K562 (cell line): ENCODE results near the gene PCDHA5. TPM values are rescaled to one million over a fixed set of nuclear protein-coding genes. Genes with fewer than 3 reads are reported as not detected.

Experiments used
- ATAC-seq: fragments of 200-7000 bp; cut with Tn5 transposase; 3 replicates; pipeline ENCODE4 v1.9.1; 2020; ENCODE audit warnings: moderate library complexity
- BruUV-seq: library from RNA; stranded (reverse); fragments of 400-500 nt; replicated peaks from 2 replicates; lab custom pipeline; 2021; lab: Mats Ljungman, UMichigan
- CTCF ChIA-PET: fragments of 300-600 bp; formaldehyde crosslinking; extraction: SDS; loops from one replicate; lab custom pipeline; 2021; ENCODE audit warnings: low intra/inter-chr PET ratio; lab: Yijun Ruan, JAX
- POLR2A ChIA-PET: fragments of 300-600, 350-650 bp; sonication (Branson Sonifier 250); formaldehyde crosslinking; extraction: SDS; loops from one replicate; lab custom pipeline; 2021; ENCODE audit warnings: antibody characterized with exemption, inconsistent platforms; lab: Yijun Ruan, JAX
- DNase-seq, 4 experiments: peaks; one replicate each; pipeline versions ENCODE4 v3.0.0 to v3.0.0-alpha.2; 2011 to 2018; ENCODE audit warnings: low spot score in 3 of 4, mixed read lengths in 3 of 4; ENCODE audit errors: extremely low read depth in 1 of 4
- FAIRE-seq: peaks from 2 replicates; lab custom pipeline; 2011; peaks lifted over from hg19 to GRCh38; lab: Jason Lieb, UNC
- H2AFZ ChIP-seq: 2 replicates; pipeline ENCODE4 v1.6.0; 2011; ENCODE audit warnings: low read depth, low read length, control low read depth, inconsistent platforms
- H3K27ac ChIP-seq: fragments of 200-600 bp; 3 replicates; pipeline ENCODE4 v1.8.0; 2011; ENCODE audit warnings: low read depth, mild to moderate bottlenecking, control low read depth, inconsistent platforms, low read length, moderate library complexity, mixed read lengths; ENCODE audit errors: extremely low read depth
- H3K27me3 ChIP-seq, 2 experiments: fragments of 300-600 bp in 1 of 2; 2 replicates in 1 of 2; 3 replicates in 1 of 2; pipeline versions ENCODE4 v1.6.0 to v1.8.0; 2011; ENCODE audit warnings: inconsistent platforms in 2 of 2, low read length in 2 of 2, mild to moderate bottlenecking in 1 of 2, mixed read lengths in 1 of 2, moderate library complexity in 1 of 2; ENCODE audit not compliant: control insufficient read depth in 2 of 2, insufficient read depth in 2 of 2
- H3K36me3 ChIP-seq: fragments of 300-600 bp; 3 replicates; pipeline ENCODE4 v1.8.0; 2011; ENCODE audit warnings: mild to moderate bottlenecking, low read length, inconsistent platforms; ENCODE audit not compliant: control insufficient read depth, insufficient read depth
- H3K4me1 ChIP-seq, 2 experiments: fragments of 200-600 bp in 1 of 2; replicated peaks in 1 of 2; 2 replicates in 1 of 2; 3 replicates in 1 of 2; pipeline versions ENCODE4 v1.5.1 to v1.8.0; 2011; ENCODE audit warnings: inconsistent platforms in 2 of 2, low read length in 2 of 2, mild to moderate bottlenecking in 1 of 2, mixed read lengths in 1 of 2, moderate library complexity in 1 of 2; ENCODE audit not compliant: control insufficient read depth in 2 of 2, insufficient read depth in 2 of 2
- H3K4me2 ChIP-seq: 2 replicates; pipeline ENCODE4 v1.6.1; 2011; ENCODE audit warnings: low read length, control low read depth, inconsistent platforms, mixed read lengths; ENCODE audit not compliant: insufficient read depth
- H3K4me3 ChIP-seq: fragments of 200-600 bp; sonication (generic), shearing (Covaris generic); 2 replicates; pipeline ENCODE4 v1.5.1; 2016; ENCODE audit warnings: control low read depth, inconsistent platforms
- H3K79me2 ChIP-seq: fragments of 200-600 bp; 3 replicates; pipeline ENCODE4 v1.8.0; 2011; ENCODE audit warnings: low read length, inconsistent platforms; ENCODE audit not compliant: control insufficient read depth, insufficient read depth
- H3K9ac ChIP-seq, 2 experiments: 2 replicates each; pipeline versions ENCODE4 v1.6.0 to v1.6.1; 2011; ENCODE audit warnings: low read depth in 2 of 2, low read length in 2 of 2, control low read depth in 1 of 2, inconsistent platforms in 1 of 2, mild to moderate bottlenecking in 1 of 2, mixed read lengths in 1 of 2; ENCODE audit not compliant: insufficient read depth in 1 of 2
- H3K9me1 ChIP-seq: one replicate; pipeline ENCODE4 v1.6.0; 2011; ENCODE audit warnings: inconsistent platforms, mild to moderate bottlenecking, low read length, moderate library complexity; ENCODE audit not compliant: control insufficient read depth, insufficient read depth
- H3K9me3 ChIP-seq: replicated peaks from 2 replicates; pipeline ENCODE4 v1.5.1; 2011; ENCODE audit warnings: low read depth, low read length, inconsistent platforms; ENCODE audit not compliant: control insufficient read depth, insufficient read depth
- H4K20me1 ChIP-seq: replicated peaks from 2 replicates; pipeline ENCODE4 v1.6.1; 2011; ENCODE audit warnings: low read length, inconsistent platforms, mixed read lengths; ENCODE audit not compliant: control insufficient read depth, insufficient read depth
- CTCF ChIP-seq, 3 experiments: IDR thresholded peaks in 2 of 3; conservative IDR thresholded peaks in 1 of 3; 2 replicates each; pipeline ENCODE4 v1.5.1; 2011 to 2012; ENCODE audit warnings: low read length in 3 of 3, mild to moderate bottlenecking in 3 of 3, control low read depth in 2 of 3, improper control_type of control experiment in 1 of 3, inconsistent platforms in 1 of 3, low read depth in 1 of 3, mixed read lengths in 1 of 3, moderate library complexity in 1 of 3; ENCODE audit not compliant: insufficient read depth in 2 of 3
- FIP1L1 ChIP-seq: fragments of 200-400 bp; formaldehyde crosslinking; IDR thresholded peaks from 2 replicates; pipeline ENCODE4 v1.6.1; 2018; ENCODE audit warnings: mild to moderate bottlenecking, low read depth, low read length; ENCODE audit not compliant: poor library complexity, severe bottlenecking
- FOXJ2 ChIP-seq: fragments of 200-800 bp; sonication (Bioruptor generic); IDR thresholded peaks from 2 replicates; pipeline ENCODE4 v1.6.1; 2016; ENCODE audit warnings: missing genetic modification characterization, missing compliant biosample characterization
- NUFIP1 ChIP-seq: fragments of 450-650 bp; IDR thresholded peaks from 2 replicates; pipeline ENCODE4 v1.6.1; 2018; ENCODE audit not compliant: partially characterized antibody
- TEAD2 ChIP-seq: fragments of 450-650 bp; IDR thresholded peaks from 2 replicates; pipeline ENCODE4 v1.6.1; 2016; ENCODE audit warnings: missing genetic modification characterization, control low read depth, missing compliant biosample characterization
- WGBS: fragments of 100-300 bp; shearing (Covaris generic); methylation state at CpG from one replicate; pipeline ENCODE4 v1.1.6; 2016; ENCODE audit warnings: low coverage, mixed read lengths; ENCODE audit not compliant: insufficient coverage; ENCODE audit errors: missing lambda C conversion rate; 5-methylcytosine and 5-hydroxymethylcytosine counted together
- in situ Hi-C: fragments of 300-500 bp; cut with MboI; formaldehyde crosslinking; loops from 4 replicates; pipeline ENCODE4 v1.15.0; 2018; ENCODE audit warnings: inconsistent platforms, mixed read lengths
- intact Hi-C: fragments of 100-400 bp; cut with micrococcal nuclease; formaldehyde crosslinking; loops from 2 replicates; pipeline ENCODE4 v1.14.2; 2022
- polyA plus RNA-seq, 8 experiments: library from polyadenylated mRNA; depleted of rRNA in 4 of 8; stranded (reverse) in 5 of 8; unstranded in 3 of 8; fragments of >200 nt; fragmentation: Nextera tagmentation in 2 of 8; fragmentation: Illumina TruSeq in 1 of 8; extraction: Ambion mirVana in 2 of 8; extraction: Trizol in 1 of 8; gene quantifications; 2 replicates each; pipeline versions ENCODE4 v1.2.1 to v1.2.3, GENCODE V29; 2011 to 2014; ENCODE audit warnings: inconsistent platforms in 1 of 8, missing spikeins in 1 of 8
- total RNA-seq, 7 experiments: library from RNA; depleted of rRNA in 6 of 7; stranded (reverse); fragments of >200 nt in 6 of 7; fragmentation: Illumina TruSeq in 2 of 7; extraction: Trizol in 2 of 7; gene quantifications; 2 replicates each; pipeline versions ENCODE4 v1.2.1 to v1.2.3, GENCODE V29; 2011 to 2021; ENCODE audit warnings: low replicate concordance in 1 of 7

PCDHA5 gene
- total and polyA plus RNA-seq, 9 of the 15 experiments (the other 6 are each of a cell fraction or from before 2014, with no cell fraction given), result not detected

GRCh38 chr5:140855772-140856674, 34.6 kb downstream of the PCDHA5 start, which contains the start of gene PCDHA10:
Gene PCDHA10, plus strand, starts transcription at chr5:140855897. Its CDS starts 152 bp downstream, at chr5:140856049.
- Histone ChIP-seq H3K4me3 (no peak within 1 kb of the TSS), H3K9me3 (0 out of 2 replicates have a peak, but pooled peaks cover 2% of the 10 kb centered on the region), H3K27me3 (no peaks in the 10 kb centered on the region), H4K20me1 (no peaks in the 10 kb centered on the region), H3K4me2 (no peak within 1 kb of the TSS), H3K9ac (no peak within 1 kb of the TSS), H3K36me3 (no peaks in the 10 kb centered on the region), H3K79me2 (no peaks in the 10 kb centered on the region), H3K27ac (no peak within 1 kb of the TSS), H3K9me1 (no peaks in the 10 kb centered on the region), H3K4me1 (no peaks in the 10 kb centered on the region), H2AFZ (no peak within 1 kb of the TSS)
- in situ Hi-C loops (no loop called here), intact Hi-C loops (no loop called here)
- BruUV-seq, result no TSS peak
- DNase-seq (no peak), ATAC-seq (no peak)
- CTCF ChIA-PET, result no interaction called here
- WGBS, result 19% methylated on average over 37 of the region's 44 CpGs
- POLR2A ChIA-PET, result no interaction called here
- TF ChIP-seq FIP1L1 (no peak), TEAD2 (no peak), CTCF (IDR thresholded peaks at IDR 0.05 in 2 of 3, conservative IDR thresholded peaks at IDR 0.05 in 1 of 3; ENCODE audit: insufficient read depth in 2 of 3, low read depth in 1 of 3, low read length in 3 of 3) (0 out of 6 replicates have a peak, but pooled peaks of 1 of the 3 experiments have one; percentile 26), FOXJ2 (tag) (no peak), NUFIP1 (no peak)
- TF ChIP-seq, all 486 proteins: peak for 1
- FAIRE-seq, result no peak
